Mesendoderm (in vitro differentiated cells): Measurements from ENCODE around the gene FIBCD1.

ENCODE experiments used
- DNase-seq: peaks from one replicate; pipeline ENCODE4 v3.0.0; 2013
- H2AK5ac ChIP-seq: 2 replicates; pipeline ENCODE4 v1.6.1; 2013; ENCODE audit warnings: low read length, inconsistent platforms
- H2BK120ac ChIP-seq: 2 replicates; pipeline ENCODE4 v1.6.1; 2013; ENCODE audit warnings: low read depth, mild to moderate bottlenecking, low read length, moderate library complexity, mixed read lengths
- H2BK15ac ChIP-seq: replicated peaks from 2 replicates; pipeline ENCODE4 v1.6.1; 2013; ENCODE audit warnings: low read depth, mild to moderate bottlenecking, moderate library complexity
- H2BK5ac ChIP-seq: 2 replicates; pipeline ENCODE4 v1.6.1; 2013; ENCODE audit warnings: low read length, inconsistent platforms
- H3K18ac ChIP-seq: 2 replicates; pipeline ENCODE4 v1.6.1; 2013; ENCODE audit warnings: mild to moderate bottlenecking, low read length, mixed read lengths
- H3K23ac ChIP-seq: one replicate; pipeline ENCODE4 v1.6.1; 2013; ENCODE audit warnings: low read length
- H3K27ac ChIP-seq: 2 replicates; pipeline ENCODE4 v1.5.1; 2013; ENCODE audit warnings: low read depth, mild to moderate bottlenecking, inconsistent platforms, low read length, moderate library complexity
- H3K27me3 ChIP-seq: 2 replicates; pipeline ENCODE4 v1.6.1; 2013; ENCODE audit warnings: low read length, control low read depth, mild to moderate bottlenecking, inconsistent platforms; ENCODE audit not compliant: insufficient read depth, poor library complexity
- H3K36me3 ChIP-seq: 2 replicates; pipeline ENCODE4 v1.6.1; 2013; ENCODE audit warnings: low read length, inconsistent platforms; ENCODE audit not compliant: control insufficient read depth, insufficient read depth
- H3K4ac ChIP-seq: one replicate; pipeline ENCODE4 v1.6.1; 2013; ENCODE audit warnings: low read depth, mild to moderate bottlenecking, low read length, moderate library complexity
- H3K4me1 ChIP-seq: 2 replicates; pipeline ENCODE4 v1.6.1; 2013; ENCODE audit warnings: low read depth, low read length, inconsistent platforms; ENCODE audit not compliant: control insufficient read depth
- H3K4me2 ChIP-seq: 2 replicates; pipeline ENCODE4 v1.6.1; 2013; ENCODE audit warnings: low read length
- H3K4me3 ChIP-seq: 2 replicates; pipeline ENCODE4 v1.5.1; 2013; ENCODE audit warnings: mild to moderate bottlenecking, low read length
- H3K56ac ChIP-seq: one replicate; pipeline ENCODE4 v1.6.1; 2013; ENCODE audit warnings: low read length
- H3K79me1 ChIP-seq: 2 replicates; pipeline ENCODE4 v1.6.1; 2013; ENCODE audit warnings: low read length, inconsistent platforms
- H3K79me2 ChIP-seq: 2 replicates; pipeline ENCODE4 v1.6.1; 2013; ENCODE audit warnings: mild to moderate bottlenecking, low read length; ENCODE audit not compliant: control insufficient read depth, insufficient read depth
- H3K9ac ChIP-seq: 2 replicates; pipeline ENCODE4 v1.6.1; 2013; ENCODE audit warnings: low read length, inconsistent platforms
- H4K5ac ChIP-seq: one replicate; pipeline ENCODE4 v1.6.1; 2013; ENCODE audit warnings: low read length
- H4K8ac ChIP-seq: one replicate; pipeline ENCODE4 v1.6.1; 2013; ENCODE audit warnings: low read depth, mild to moderate bottlenecking, control low read depth, low read length, moderate library complexity
- WGBS: extraction: QIAGEN DNeasy Blood & Tissue Kit; methylation state at CpG from one replicate; pipeline ENCODE4 v1.1.7; 2013; ENCODE audit warnings: low lambda C conversion rate, missing lambda C conversion rate; ENCODE audit not compliant: insufficient coverage; ENCODE audit errors: extremely low coverage; 5-methylcytosine and 5-hydroxymethylcytosine counted together

Gene FIBCD1

GRCh38 chr9:130985606-130986162, 46.6 kb upstream of the FIBCD1 start:
- Histone ChIP-seq H3K4ac (no peak overlapping the region), H2BK120ac (no peak overlapping the region), H3K79me2 (no peaks in the 10 kb centered on the region), H3K27me3 (no peaks in the 10 kb centered on the region), H3K9ac (no peak overlapping the region), H4K8ac (no peak overlapping the region), H2AK5ac (no peak overlapping the region), H3K18ac (no peak overlapping the region), H3K56ac (no peak overlapping the region), H3K4me3 (no peak overlapping the region), H2BK15ac (no peak overlapping the region), H3K27ac (no peak overlapping the region), H4K5ac (no peak overlapping the region), H3K4me2 (no peak overlapping the region), H3K36me3 (no peaks in the 10 kb centered on the region), H3K4me1 (peaks cover 3% of the 10 kb centered on the region), H3K23ac (no peak overlapping the region), H2BK5ac (no peak overlapping the region), H3K79me1 (no peaks in the 10 kb centered on the region)
- no peak for DNase-seq
- no CpG with 5 or more reads among the region's 5 CpGs for WGBS

GRCh38 chr9:130985029-130985428, 46.0 kb upstream of the FIBCD1 start:
- Histone ChIP-seq H4K5ac (no peak overlapping the region), H2BK120ac (no peak overlapping the region), H3K18ac (no peak overlapping the region), H3K36me3 (no peaks in the 10 kb centered on the region), H3K79me1 (no peaks in the 10 kb centered on the region), H3K56ac (no peak overlapping the region), H3K27ac (no peak overlapping the region), H2AK5ac (no peak overlapping the region), H3K4me1 (no peaks in the 10 kb centered on the region), H3K4me2 (no peak overlapping the region), H3K9ac (no peak overlapping the region), H3K23ac (no peak overlapping the region), H3K4me3 (no peak overlapping the region), H2BK5ac (no peak overlapping the region), H3K27me3 (no peaks in the 10 kb centered on the region), H2BK15ac (no peak overlapping the region), H3K79me2 (no peaks in the 10 kb centered on the region), H3K4ac (no peak overlapping the region), H4K8ac (no peak overlapping the region)
- DNase-seq, result no peak
- no CpG with 5 or more reads among the region's 6 CpGs for WGBS

- Histone ChIP-seq H3K4me2 (no peak overlapping the region), H3K79me2 (no peaks in the 10 kb centered on the region), H3K27me3 (no peaks in the 10 kb centered on the region), H2BK5ac (no peak overlapping the region), H3K27ac (no peak overlapping the region), H2BK15ac (no peak overlapping the region), H3K18ac (no peak overlapping the region), H3K4ac (no peak overlapping the region), H4K8ac (no peak overlapping the region), H2AK5ac (no peak overlapping the region), H3K23ac (no peak overlapping the region), H2BK120ac (no peak overlapping the region), H3K4me3 (no peak overlapping the region), H3K36me3 (no peaks in the 10 kb centered on the region), H3K4me1 (no peaks in the 10 kb centered on the region), H3K9ac (no peak overlapping the region), H3K56ac (no peak overlapping the region), H3K79me1 (no peaks in the 10 kb centered on the region), H4K5ac (no peak overlapping the region)
- no peak for DNase-seq
- WGBS, result no CpG with 5 or more reads among the region's 8 CpGs
Measured at GRCh38 chr9:130984521-130984920, 45.5 kb upstream of the FIBCD1 start.

- no peaks in the 10 kb centered on the region for H3K79me2 ChIP-seq
- H3K23ac ChIP-seq, result no peak overlapping the region
- H2BK15ac ChIP-seq, result no peak overlapping the region
- H4K5ac ChIP-seq, result no peak overlapping the region
- no peaks in the 10 kb centered on the region for H3K36me3 ChIP-seq
- H3K79me1 ChIP-seq, result no peaks in the 10 kb centered on the region
- no peak for DNase-seq
- no peak overlapping the region for H3K18ac ChIP-seq
- H2AK5ac ChIP-seq, result no peak overlapping the region
- H3K9ac ChIP-seq, result no peak overlapping the region
- H3K56ac ChIP-seq, result no peak overlapping the region
- H2BK120ac ChIP-seq, result no peak overlapping the region
- H3K27me3 ChIP-seq, result no peaks in the 10 kb centered on the region
- no peak overlapping the region for H3K27ac ChIP-seq
- no peak overlapping the region for H3K4ac ChIP-seq
- no CpG with 5 or more reads among the region's 11 CpGs for WGBS
- no peak overlapping the region for H4K8ac ChIP-seq
- no peaks in the 10 kb centered on the region for H3K4me1 ChIP-seq
- H3K4me3 ChIP-seq, result no peak overlapping the region
- no peak overlapping the region for H3K4me2 ChIP-seq
- no peak overlapping the region for H2BK5ac ChIP-seq
Measured at GRCh38 chr9:130983970-130984369, 44.9 kb upstream of the FIBCD1 start.

- Histone ChIP-seq H3K36me3 (no peaks in the 10 kb centered on the region), H3K4me1 (no peaks in the 10 kb centered on the region)
Measured at GRCh38 chr9:130983359-130983670, 44.3 kb upstream of the FIBCD1 start.

GRCh38 chr9:130982636-130983358, 43.8 kb upstream of the FIBCD1 start:
- Histone ChIP-seq H3K4me1 (no peaks in the 10 kb centered on the region), H3K36me3 (no peaks in the 10 kb centered on the region), H2BK120ac (no peak overlapping the region), H3K18ac (no peak overlapping the region), H3K4me3 (no peak overlapping the region), H2BK15ac (no peak overlapping the region), H4K5ac (no peak overlapping the region), H3K4ac (no peak overlapping the region), H2BK5ac (no peak overlapping the region), H4K8ac (no peak overlapping the region), H3K79me2 (no peaks in the 10 kb centered on the region), H3K27ac (no peak overlapping the region), H3K79me1 (no peaks in the 10 kb centered on the region), H3K27me3 (no peaks in the 10 kb centered on the region), H3K56ac (no peak overlapping the region), H2AK5ac (no peak overlapping the region), H3K4me2 (no peak overlapping the region), H3K9ac (no peak overlapping the region), H3K23ac (no peak overlapping the region)
- no peak for DNase-seq
- no CpG with 5 or more reads among the region's 25 CpGs for WGBS

More at GRCh38 chr9:130983359-130983670, 44.3 kb upstream of the FIBCD1 start:
- H4K5ac ChIP-seq, result no peak overlapping the region
- H3K23ac ChIP-seq, result no peak overlapping the region
- H3K56ac ChIP-seq, result no peak overlapping the region
- no peak overlapping the region for H2BK120ac ChIP-seq
- H3K79me2 ChIP-seq, result no peaks in the 10 kb centered on the region
- H3K18ac ChIP-seq, result no peak overlapping the region
- DNase-seq, result no peak
- no peak overlapping the region for H2BK5ac ChIP-seq
- no peak overlapping the region for H2BK15ac ChIP-seq
- H3K79me1 ChIP-seq, result no peaks in the 10 kb centered on the region
- H3K9ac ChIP-seq, result no peak overlapping the region
- no CpG with 5 or more reads among the region's 6 CpGs for WGBS
- no peak overlapping the region for H2AK5ac ChIP-seq
- no peaks in the 10 kb centered on the region for H3K27me3 ChIP-seq
- H3K4ac ChIP-seq, result no peak overlapping the region
- H3K27ac ChIP-seq, result no peak overlapping the region
- no peak overlapping the region for H4K8ac ChIP-seq
- no peak overlapping the region for H3K4me2 ChIP-seq
- H3K4me3 ChIP-seq, result no peak overlapping the region
